Stimulated activated naive CD8-positive, alpha-beta T cell treated with anti-CD3 and anti-CD28 coated beads, Interleukin-15, Interleukin-2, amounts not matched to agents 100 ng/mL and 50 ng/mL, for 24 hours (primary cell): ENCODE data around the gene PIM3.

ENCODE experiments used
- H3K27ac Mint-ChIP-seq: one replicate; pipeline ENCODE4 v1.8.0; 2021; ENCODE audit warnings: mild to moderate bottlenecking, mixed read lengths
- H3K27me3 Mint-ChIP-seq: one replicate; pipeline ENCODE4 v1.8.0; 2021; ENCODE audit warnings: mixed read lengths
- H3K36me3 Mint-ChIP-seq: one replicate; pipeline ENCODE4 v1.8.0; 2021; ENCODE audit warnings: low read depth, mixed read lengths
- H3K4me1 Mint-ChIP-seq: one replicate; pipeline ENCODE4 v1.8.0; 2021; ENCODE audit warnings: low read depth, mixed read lengths
- H3K4me3 Mint-ChIP-seq: one replicate; pipeline ENCODE4 v1.8.0; 2021; ENCODE audit warnings: mild to moderate bottlenecking, mixed read lengths
- H3K9me3 Mint-ChIP-seq: one replicate; pipeline ENCODE4 v1.8.0; 2021; ENCODE audit warnings: mixed read lengths

The PIM3 gene

GRCh38 chr22:49946612-49947295 lies 13.8 kb upstream of the PIM3 start:
- no peaks in the 10 kb centered on the region for H3K36me3 Mint-ChIP-seq
- no peak overlapping the region for H3K27ac Mint-ChIP-seq
- H3K4me1 Mint-ChIP-seq = peaks cover 6% of the 10 kb centered on the region
- no peak overlapping the region for H3K4me3 Mint-ChIP-seq
- no peaks in the 10 kb centered on the region for H3K9me3 Mint-ChIP-seq
- no peaks in the 10 kb centered on the region for H3K27me3 Mint-ChIP-seq

- Mint-ChIP-seq H3K4me1 (peaks cover 6% of the 10 kb centered on the region), H3K27ac (no peak overlapping the region), H3K36me3 (no peaks in the 10 kb centered on the region), H3K9me3 (no peaks in the 10 kb centered on the region), H3K4me3 (no peak overlapping the region), H3K27me3 (no peaks in the 10 kb centered on the region)
These were observed 13.3 kb upstream of the PIM3 start for GRCh38 chr22:49947296-49947622.

- Mint-ChIP-seq H3K27ac (no peak overlapping the region), H3K9me3 (no peaks in the 10 kb centered on the region), H3K36me3 (no peaks in the 10 kb centered on the region), H3K27me3 (no peaks in the 10 kb centered on the region), H3K4me3 (no peak overlapping the region), H3K4me1 (peaks cover 6% of the 10 kb centered on the region)
These were observed 12.2 kb upstream of the PIM3 start for GRCh38 chr22:49948116-49948957.

- no peak overlapping the region for H3K4me3 Mint-ChIP-seq
- no peak overlapping the region for H3K27ac Mint-ChIP-seq
- no peaks in the 10 kb centered on the region for H3K27me3 Mint-ChIP-seq
- H3K4me1 Mint-ChIP-seq = peaks cover 6% of the 10 kb centered on the region
- H3K36me3 Mint-ChIP-seq = no peaks in the 10 kb centered on the region
- no peaks in the 10 kb centered on the region for H3K9me3 Mint-ChIP-seq
These were observed 11.3 kb upstream of the PIM3 start for GRCh38 chr22:49948958-49949913.

GRCh38 chr22:49949914-49950292 lies 10.7 kb upstream of the PIM3 start:
- no peaks in the 10 kb centered on the region for H3K36me3 Mint-ChIP-seq
- no peak overlapping the region for H3K27ac Mint-ChIP-seq
- H3K4me3 Mint-ChIP-seq = no peak overlapping the region
- H3K27me3 Mint-ChIP-seq = no peaks in the 10 kb centered on the region
- no peaks in the 10 kb centered on the region for H3K9me3 Mint-ChIP-seq
- peaks cover 6% of the 10 kb centered on the region for H3K4me1 Mint-ChIP-seq

- Mint-ChIP-seq H3K4me1 (peaks cover 5% of the 10 kb centered on the region), H3K36me3 (no peaks in the 10 kb centered on the region), H3K27me3 (no peaks in the 10 kb centered on the region), H3K9me3 (no peaks in the 10 kb centered on the region), H3K4me3 (no peak overlapping the region), H3K27ac (no peak overlapping the region)
These were observed 10.1 kb upstream of the PIM3 start for GRCh38 chr22:49950396-49950994.

- no peaks in the 10 kb centered on the region for H3K27me3 Mint-ChIP-seq
- no peak overlapping the region for H3K27ac Mint-ChIP-seq
These were observed 9.4 kb upstream of the PIM3 start for GRCh38 chr22:49951000-49951677.

GRCh38 chr22:49951678-49951985 lies 8.9 kb upstream of the PIM3 start:
- H3K4me3 Mint-ChIP-seq = no peak overlapping the region
- H3K9me3 Mint-ChIP-seq = no peaks in the 10 kb centered on the region
- H3K36me3 Mint-ChIP-seq = no peaks in the 10 kb centered on the region
- H3K4me1 Mint-ChIP-seq = no peaks in the 10 kb centered on the region
- no peak overlapping the region for H3K27ac Mint-ChIP-seq
- H3K27me3 Mint-ChIP-seq = no peaks in the 10 kb centered on the region

More at GRCh38 chr22:49951000-49951677, 9.4 kb upstream of the PIM3 start:
- no peaks in the 10 kb centered on the region for H3K9me3 Mint-ChIP-seq
- H3K4me3 Mint-ChIP-seq = no peak overlapping the region
- no peaks in the 10 kb centered on the region for H3K4me1 Mint-ChIP-seq
- H3K36me3 Mint-ChIP-seq = no peaks in the 10 kb centered on the region

- Mint-ChIP-seq H3K4me1 (no peaks in the 10 kb centered on the region), H3K4me3 (no peak overlapping the region), H3K27ac (no peak overlapping the region), H3K27me3 (no peaks in the 10 kb centered on the region), H3K36me3 (no peaks in the 10 kb centered on the region), H3K9me3 (no peaks in the 10 kb centered on the region)
These were observed 8.3 kb upstream of the PIM3 start for GRCh38 chr22:49951986-49952896.

- no peak overlapping the region for H3K27ac Mint-ChIP-seq
- no peaks in the 10 kb centered on the region for H3K27me3 Mint-ChIP-seq
- no peak overlapping the region for H3K4me3 Mint-ChIP-seq
- H3K36me3 Mint-ChIP-seq = no peaks in the 10 kb centered on the region
- no peaks in the 10 kb centered on the region for H3K9me3 Mint-ChIP-seq
- no peaks in the 10 kb centered on the region for H3K4me1 Mint-ChIP-seq
These were observed 7.4 kb upstream of the PIM3 start for GRCh38 chr22:49953027-49953679.

GRCh38 chr22:49953680-49954344 lies 6.8 kb upstream of the PIM3 start:
- H3K4me3 Mint-ChIP-seq = no peak overlapping the region
- no peaks in the 10 kb centered on the region for H3K9me3 Mint-ChIP-seq
- peaks cover under 1% of the 10 kb centered on the region for H3K4me1 Mint-ChIP-seq
- no peaks in the 10 kb centered on the region for H3K36me3 Mint-ChIP-seq
- no peak overlapping the region for H3K27ac Mint-ChIP-seq
- H3K27me3 Mint-ChIP-seq = no peaks in the 10 kb centered on the region

GRCh38 chr22:49954354-49954753 lies 6.2 kb upstream of the PIM3 start:
- Mint-ChIP-seq H3K4me1 (peaks cover 6% of the 10 kb centered on the region), H3K4me3 (no peak overlapping the region), H3K36me3 (no peaks in the 10 kb centered on the region), H3K27ac (no peak overlapping the region), H3K27me3 (no peaks in the 10 kb centered on the region), H3K9me3 (no peaks in the 10 kb centered on the region)
